ENCODE measurements around the gene OR8K5.
A peak's percentile ranks its signal among the peaks of the same experiment; 100 is the strongest.
"Not testable (repeated sequence)": the region's sequence is repeated elsewhere in the genome, so short reads cannot be mapped to it uniquely, and the experiment has no call there.

The OR8K5 gene, protein sequence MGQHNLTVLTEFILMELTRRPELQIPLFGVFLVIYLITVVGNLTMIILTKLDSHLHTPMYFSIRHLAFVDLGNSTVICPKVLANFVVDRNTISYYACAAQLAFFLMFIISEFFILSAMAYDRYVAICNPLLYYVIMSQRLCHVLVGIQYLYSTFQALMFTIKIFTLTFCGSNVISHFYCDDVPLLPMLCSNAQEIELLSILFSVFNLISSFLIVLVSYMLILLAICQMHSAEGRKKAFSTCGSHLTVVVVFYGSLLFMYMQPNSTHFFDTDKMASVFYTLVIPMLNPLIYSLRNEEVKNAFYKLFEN

DNA sequence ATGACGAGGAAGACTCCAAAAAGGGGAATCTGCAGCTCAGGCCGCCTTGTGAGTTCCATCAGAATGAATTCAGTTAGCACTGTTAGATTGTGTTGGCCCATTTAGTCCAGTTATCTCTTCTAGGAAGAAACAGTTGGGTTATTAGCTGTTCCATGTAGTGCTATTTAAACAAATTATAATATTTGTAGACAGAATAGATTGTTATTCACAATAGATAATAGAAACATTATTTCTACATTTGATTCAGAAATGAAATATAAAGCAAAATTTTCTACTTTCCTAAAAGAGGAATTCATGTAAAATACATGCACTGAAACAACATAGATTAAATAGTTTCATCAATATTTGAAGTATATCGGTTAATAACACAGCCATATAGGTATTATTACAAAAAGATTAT is at the start of gene OR8K5:
TSS of gene OR8K5 (minus strand) at position 101 of the 400 bp plus-strand sequence. CDS start at position 101, 0 bp downstream.
- no peaks in the 10 kb centered on the region for H3K4me1 ChIP-seq (ENCODE audit: control insufficient read depth in 1 of 2, insufficient read depth in 2 of 2, low read length in 2 of 2)
- H3K27ac ChIP-seq (ENCODE audit: low read length) = no peak within 1 kb of the TSS
- H3K4me3 ChIP-seq (ENCODE audit: low read depth in 1 of 2, low read length in 2 of 2) = no peak within 1 kb of the TSS
- peaks cover 0 to 6% of the 10 kb centered on the region in 2 donors for H3K9me3 ChIP-seq (ENCODE audit: control insufficient read depth in 1 of 2, low read length in 2 of 2)
- H3K36me3 ChIP-seq (ENCODE audit: control insufficient read depth in 1 of 2, insufficient read depth in 2 of 2, low read length in 2 of 2) = no peaks in the 10 kb centered on the region
- no peaks in the 10 kb centered on the region for H3K27me3 ChIP-seq (ENCODE audit: low read depth, low read length)

DNA sequence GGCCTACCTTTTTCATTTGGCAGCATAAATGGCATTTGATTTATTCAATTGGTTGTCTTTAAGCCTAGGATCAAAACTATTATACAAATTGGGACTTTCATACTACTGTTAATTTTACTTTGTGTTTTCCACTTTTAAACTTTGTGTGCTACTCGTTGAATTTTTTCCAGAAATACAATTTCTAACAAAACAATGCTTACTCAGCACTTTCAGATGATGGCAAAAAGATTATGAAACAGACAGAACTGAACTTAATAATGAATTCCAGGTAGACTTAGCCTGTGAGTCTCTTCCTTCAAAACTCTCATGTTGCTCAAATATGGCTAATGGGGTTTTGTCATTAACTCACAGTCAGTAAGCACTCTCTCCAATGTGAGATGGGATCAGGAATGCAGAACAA is 47.7 kb upstream of the OR8K5 start:
- Histone ChIP-seq H3K27me3 (ENCODE audit: low read depth, low read length) (no peaks in the 10 kb centered on the region), H3K27ac (ENCODE audit: low read length) (no peak overlapping the region), H3K4me3 (ENCODE audit: low read depth in 1 of 2, low read length in 2 of 2) (no peak overlapping the region), H3K36me3 (ENCODE audit: control insufficient read depth in 1 of 2, insufficient read depth in 2 of 2, low read length in 2 of 2) (no peaks in the 10 kb centered on the region), H3K4me1 (ENCODE audit: control insufficient read depth in 1 of 2, insufficient read depth in 2 of 2, low read length in 2 of 2) (no peaks in the 10 kb centered on the region), H3K9me3 (ENCODE audit: control insufficient read depth in 1 of 2, low read length in 2 of 2) (no peaks in the 10 kb centered on the region)

DNA sequence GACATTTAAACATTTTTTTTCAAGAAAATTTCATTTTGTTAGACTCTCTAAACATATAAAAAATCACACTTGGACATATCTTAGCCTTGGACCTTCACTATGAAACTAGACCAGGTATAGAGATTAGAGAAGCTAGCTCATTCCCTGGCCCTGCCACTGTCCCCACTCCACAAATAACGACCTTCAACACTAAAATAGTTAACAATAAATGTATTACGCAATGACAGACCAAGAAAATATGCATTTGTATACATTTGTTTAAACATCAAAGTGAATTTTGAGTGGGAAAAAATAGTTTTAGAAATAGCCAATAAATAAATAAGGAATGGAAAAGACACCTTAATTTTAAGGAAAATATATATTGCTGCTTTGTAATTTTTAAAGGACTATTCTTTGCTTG is 37.2 kb upstream of the OR8K5 start:
- no peak overlapping the region for H3K4me3 ChIP-seq (ENCODE audit: low read depth in 1 of 2, low read length in 2 of 2)
- no peaks in the 10 kb centered on the region for H3K27me3 ChIP-seq (ENCODE audit: low read depth, low read length)
- H3K36me3 ChIP-seq (ENCODE audit: control insufficient read depth in 1 of 2, insufficient read depth in 2 of 2, low read length in 2 of 2) = no peaks in the 10 kb centered on the region
- H3K4me1 ChIP-seq (ENCODE audit: control insufficient read depth in 1 of 2, insufficient read depth in 2 of 2, low read length in 2 of 2) = no peaks in the 10 kb centered on the region
- no peak overlapping the region for H3K27ac ChIP-seq (ENCODE audit: low read length)
- peaks cover 0 to 4% of the 10 kb centered on the region in 2 donors for H3K9me3 ChIP-seq (ENCODE audit: control insufficient read depth in 1 of 2, low read length in 2 of 2)

DNA sequence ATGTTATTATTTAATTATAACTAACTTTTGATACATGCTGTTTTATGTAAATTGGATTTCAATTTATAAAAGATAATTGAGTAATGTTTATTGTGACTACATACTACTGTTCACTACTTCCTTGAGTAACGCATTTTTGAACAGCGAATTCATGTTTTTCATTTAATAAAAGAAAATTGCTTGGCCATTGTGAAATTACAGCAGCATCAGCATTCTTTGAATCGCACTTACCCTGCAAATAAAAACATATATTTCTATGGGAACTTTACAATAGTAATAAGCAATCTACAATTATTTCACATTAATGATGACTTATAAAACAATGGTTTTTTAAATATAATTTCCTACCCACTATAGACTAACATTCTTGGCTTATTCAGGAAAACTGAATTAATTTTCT is 36.6 kb upstream of the OR8K5 start:
- Histone ChIP-seq H3K27me3 (ENCODE audit: low read depth, low read length) (no peaks in the 10 kb centered on the region), H3K9me3 (ENCODE audit: control insufficient read depth in 1 of 2, low read length in 2 of 2) (peaks cover 0 to 4% of the 10 kb centered on the region in 2 donors), H3K4me1 (ENCODE audit: control insufficient read depth in 1 of 2, insufficient read depth in 2 of 2, low read length in 2 of 2) (no peaks in the 10 kb centered on the region), H3K27ac (ENCODE audit: low read length) (no peak overlapping the region), H3K4me3 (ENCODE audit: low read depth in 1 of 2, low read length in 2 of 2) (no peak overlapping the region), H3K36me3 (ENCODE audit: control insufficient read depth in 1 of 2, insufficient read depth in 2 of 2, low read length in 2 of 2) (no peaks in the 10 kb centered on the region)

DNA sequence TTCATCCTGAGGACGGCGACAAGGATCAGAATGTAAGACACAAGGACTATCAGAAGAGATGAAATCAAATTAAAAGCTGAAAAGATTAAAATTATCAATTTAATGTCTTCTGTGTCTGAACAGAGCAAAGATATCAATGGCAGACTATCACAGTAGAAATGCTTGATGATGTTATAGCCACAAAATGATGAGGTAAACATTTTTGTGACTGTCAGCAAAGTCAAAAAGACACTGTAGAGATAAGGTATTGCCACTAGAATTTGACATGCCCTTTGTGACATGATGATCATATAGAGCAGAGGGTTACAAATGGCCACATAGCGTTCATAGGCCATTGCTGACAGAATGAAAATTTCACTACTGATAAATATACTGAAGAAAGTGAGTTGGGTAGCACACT is 28.5 kb upstream of the OR8K5 start:
- Histone ChIP-seq H3K27ac (ENCODE audit: low read length) (no peak overlapping the region), H3K36me3 (ENCODE audit: control insufficient read depth in 1 of 2, insufficient read depth in 2 of 2, low read length in 2 of 2) (no peaks in the 10 kb centered on the region), H3K27me3 (ENCODE audit: low read depth, low read length) (no peaks in the 10 kb centered on the region), H3K4me1 (ENCODE audit: control insufficient read depth in 1 of 2, insufficient read depth in 2 of 2, low read length in 2 of 2) (no peaks in the 10 kb centered on the region), H3K4me3 (ENCODE audit: low read depth in 1 of 2, low read length in 2 of 2) (no peak overlapping the region), H3K9me3 (ENCODE audit: control insufficient read depth in 1 of 2, low read length in 2 of 2) (peaks cover 0 to 4% of the 10 kb centered on the region in 2 donors)

DNA sequence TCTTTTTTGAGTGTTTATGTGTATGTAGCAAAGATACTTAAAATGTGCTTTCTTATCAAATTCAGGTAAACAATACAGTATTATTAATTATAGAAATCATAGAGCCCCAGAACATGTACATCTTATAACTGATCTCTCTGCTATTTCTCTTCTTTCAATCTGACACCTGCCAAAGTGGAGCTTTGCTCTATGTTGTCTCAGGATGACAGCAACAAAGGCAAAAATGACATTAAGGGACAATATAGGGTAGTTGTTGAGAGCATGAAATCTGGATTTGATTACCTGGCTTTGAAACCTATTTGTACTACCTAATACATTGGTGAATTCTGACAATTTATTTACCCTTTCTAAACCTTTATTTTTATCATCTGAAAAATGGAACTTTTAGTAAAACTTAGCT is 23.3 kb upstream of the OR8K5 start:
- H3K4me3 ChIP-seq (ENCODE audit: low read depth in 1 of 2, low read length in 2 of 2) = no peak overlapping the region

DNA sequence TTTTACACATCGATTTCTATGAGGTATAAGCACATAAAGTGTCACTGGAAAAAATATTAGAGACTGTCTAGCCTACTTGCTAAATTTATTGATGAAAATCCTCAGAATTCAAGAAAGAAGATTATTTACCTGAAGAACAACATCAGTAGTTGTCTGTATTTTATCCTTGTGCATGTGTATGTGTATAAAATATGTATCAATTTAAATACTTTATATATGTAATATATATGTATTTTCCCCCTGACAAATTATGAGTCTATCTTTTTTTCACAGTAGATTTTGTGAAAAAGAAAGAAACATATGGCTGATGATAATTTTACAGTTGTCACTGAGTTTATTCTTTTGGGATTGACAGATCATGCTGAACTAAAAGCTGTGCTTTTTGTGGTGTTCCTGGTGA is 16.2 kb upstream of the OR8K5 start, which contains the start of gene OR5J2:
TSS of gene OR5J2 (plus strand) at position 301 of the 400 bp plus-strand sequence. CDS start at position 301, 0 bp downstream.
- Histone ChIP-seq H3K36me3 (ENCODE audit: control insufficient read depth in 1 of 2, insufficient read depth in 2 of 2, low read length in 2 of 2) (no peaks in the 10 kb centered on the region), H3K27me3 (ENCODE audit: low read depth, low read length) (no peaks in the 10 kb centered on the region), H3K4me1 (ENCODE audit: control insufficient read depth in 1 of 2, insufficient read depth in 2 of 2, low read length in 2 of 2) (no peaks in the 10 kb centered on the region), H3K4me3 (ENCODE audit: low read depth in 1 of 2, low read length in 2 of 2) (no peak within 1 kb of the TSS), H3K9me3 (ENCODE audit: control insufficient read depth in 1 of 2, low read length in 2 of 2) (peaks cover 0 to 9% of the 10 kb centered on the region in 2 donors), H3K27ac (ENCODE audit: low read length) (no peak within 1 kb of the TSS)

More for the DNA sequence above, 23.3 kb upstream of the OR8K5 start:
- Histone ChIP-seq H3K36me3 (ENCODE audit: control insufficient read depth in 1 of 2, insufficient read depth in 2 of 2, low read length in 2 of 2) (no peaks in the 10 kb centered on the region), H3K27me3 (ENCODE audit: low read depth, low read length) (no peaks in the 10 kb centered on the region), H3K9me3 (ENCODE audit: control insufficient read depth in 1 of 2, low read length in 2 of 2) (peaks cover 0 to 13% of the 10 kb centered on the region in 2 donors), H3K27ac (ENCODE audit: low read length) (no peak overlapping the region), H3K4me1 (ENCODE audit: control insufficient read depth in 1 of 2, insufficient read depth in 2 of 2, low read length in 2 of 2) (no peaks in the 10 kb centered on the region)

DNA sequence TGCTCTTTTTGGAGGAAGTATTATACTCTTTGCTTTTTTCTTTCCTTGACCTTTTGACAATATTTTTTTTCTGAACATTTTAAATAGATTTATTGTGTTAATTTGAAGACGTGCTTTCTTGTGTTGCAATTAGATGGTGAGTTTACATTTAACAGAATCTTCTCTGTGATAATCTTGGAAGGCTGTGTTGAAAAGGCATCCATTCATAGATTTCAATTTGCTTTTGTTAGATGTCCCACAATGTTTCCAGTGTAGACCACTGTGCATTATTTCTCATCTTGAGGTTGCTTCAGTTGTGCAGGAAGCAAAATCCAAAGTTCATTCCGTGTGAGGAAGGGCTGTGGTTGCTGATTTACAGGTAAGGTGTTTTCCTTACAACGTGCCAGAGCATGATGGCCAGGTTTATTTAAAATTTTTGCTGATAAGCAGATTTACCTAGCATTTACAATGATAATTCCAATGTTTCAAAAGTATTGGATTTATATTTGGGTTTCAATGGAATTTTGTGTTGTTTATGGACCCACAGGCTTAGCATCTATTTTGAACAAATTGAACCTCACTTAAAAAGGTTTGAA is 12.2 kb upstream of the OR8K5 start:
- H3K27ac ChIP-seq (ENCODE audit: low read length) = no peak overlapping the region
- no peaks in the 10 kb centered on the region for H3K4me1 ChIP-seq (ENCODE audit: control insufficient read depth in 1 of 2, insufficient read depth in 2 of 2, low read length in 2 of 2)
- no peaks in the 10 kb centered on the region for H3K27me3 ChIP-seq (ENCODE audit: low read depth, low read length)
- H3K4me3 ChIP-seq (ENCODE audit: low read depth in 1 of 2, low read length in 2 of 2) = no peak overlapping the region
- H3K9me3 ChIP-seq (ENCODE audit: control insufficient read depth in 1 of 2, low read length in 2 of 2) = no peaks in the 10 kb centered on the region
- no peaks in the 10 kb centered on the region for H3K36me3 ChIP-seq (ENCODE audit: control insufficient read depth in 1 of 2, insufficient read depth in 2 of 2, low read length in 2 of 2)

DNA sequence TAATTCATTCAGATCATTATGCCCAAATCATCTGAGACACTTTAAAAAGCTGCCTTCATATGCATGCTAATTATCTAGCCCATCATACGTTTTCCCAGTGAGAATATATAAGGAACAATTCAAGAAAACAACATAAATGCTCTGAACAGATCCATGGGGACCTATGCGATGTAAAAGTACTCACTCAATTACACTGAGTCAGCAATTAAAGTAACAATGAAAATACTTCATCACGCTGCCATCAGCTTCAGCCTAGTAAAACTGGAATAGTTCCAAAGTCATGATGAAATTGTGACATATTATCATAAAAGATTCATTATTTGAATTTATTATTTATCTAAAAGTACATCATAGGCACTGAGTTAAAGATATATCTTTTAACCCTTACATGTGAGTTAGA is 3.7 kb upstream of the OR8K5 start:
- Histone ChIP-seq H3K9me3 (ENCODE audit: control insufficient read depth in 1 of 2, low read length in 2 of 2) (no peaks in the 10 kb centered on the region), H3K36me3 (ENCODE audit: control insufficient read depth in 1 of 2, insufficient read depth in 2 of 2, low read length in 2 of 2) (no peaks in the 10 kb centered on the region), H3K27ac (ENCODE audit: low read length) (no peak overlapping the region), H3K4me1 (ENCODE audit: control insufficient read depth in 1 of 2, insufficient read depth in 2 of 2, low read length in 2 of 2) (no peaks in the 10 kb centered on the region), H3K4me3 (ENCODE audit: low read depth in 1 of 2, low read length in 2 of 2) (no peak overlapping the region), H3K27me3 (ENCODE audit: low read depth, low read length) (no peaks in the 10 kb centered on the region)

DNA sequence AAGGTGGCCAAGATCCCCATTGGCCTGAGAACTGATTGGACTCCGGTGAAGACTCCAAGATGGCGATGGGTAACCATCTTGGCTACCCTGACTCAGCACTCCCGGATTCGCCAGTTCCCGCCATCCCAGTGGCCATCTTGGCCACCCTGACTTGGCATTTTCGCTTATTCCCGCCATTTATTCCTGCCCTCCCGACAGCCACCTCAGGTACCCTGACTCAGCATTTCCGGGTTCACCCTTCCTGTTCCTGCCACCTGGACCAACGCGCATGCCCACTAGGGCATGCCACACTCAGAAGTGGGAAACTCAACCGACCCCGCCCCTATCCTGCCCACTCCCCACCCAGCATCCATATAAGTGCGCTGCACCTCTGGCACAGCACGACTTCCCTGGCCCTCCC is 7.8 kb downstream of the OR8K5 start:
- Histone ChIP-seq H3K4me3 (ENCODE audit: low read depth in 1 of 2, low read length in 2 of 2) (peak overlapping the region in 1 of 2 donors; percentile 2), H3K27ac (ENCODE audit: low read length) (no peak overlapping the region), H3K9me3 (ENCODE audit: control insufficient read depth in 1 of 2, low read length in 2 of 2) (peaks cover 0 to 17% of the 10 kb centered on the region in 2 donors), H3K4me1 (ENCODE audit: control insufficient read depth in 1 of 2, insufficient read depth in 2 of 2, low read length in 2 of 2) (no peaks in the 10 kb centered on the region), H3K27me3 (ENCODE audit: low read depth, low read length) (no peaks in the 10 kb centered on the region), H3K36me3 (ENCODE audit: control insufficient read depth in 1 of 2, insufficient read depth in 2 of 2, low read length in 2 of 2) (no peaks in the 10 kb centered on the region)

DNA sequence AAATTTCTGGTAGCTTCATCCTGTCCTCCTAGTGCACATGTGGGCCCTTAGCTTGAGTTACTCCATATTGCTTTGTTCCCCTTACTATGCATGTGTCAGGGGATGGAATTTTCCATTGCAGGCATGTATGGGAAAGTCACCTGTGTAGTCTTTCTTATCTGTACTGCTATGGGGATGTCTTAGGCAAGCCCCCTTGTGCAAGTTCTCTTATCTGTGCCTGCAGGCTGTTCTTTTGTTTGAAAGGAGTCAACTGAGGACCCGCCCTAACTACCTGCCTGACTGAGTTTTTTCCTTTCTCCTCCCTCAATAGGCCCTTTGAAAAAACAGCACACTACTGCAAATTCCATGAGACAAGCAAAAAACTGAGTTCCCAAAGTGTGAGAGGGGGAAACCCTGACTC is 8.7 kb downstream of the OR8K5 start:
- Histone ChIP-seq H3K27ac (ENCODE audit: low read length) (no peak overlapping the region), H3K27me3 (ENCODE audit: low read depth, low read length) (no peaks in the 10 kb centered on the region), H3K36me3 (ENCODE audit: control insufficient read depth in 1 of 2, insufficient read depth in 2 of 2, low read length in 2 of 2) (no peaks in the 10 kb centered on the region), H3K4me3 (ENCODE audit: low read depth in 1 of 2, low read length in 2 of 2) (no peak overlapping the region), H3K4me1 (ENCODE audit: control insufficient read depth in 1 of 2, insufficient read depth in 2 of 2, low read length in 2 of 2) (no peaks in the 10 kb centered on the region), H3K9me3 (ENCODE audit: control insufficient read depth in 1 of 2, low read length in 2 of 2) (peaks cover 0 to 17% of the 10 kb centered on the region in 2 donors)

DNA sequence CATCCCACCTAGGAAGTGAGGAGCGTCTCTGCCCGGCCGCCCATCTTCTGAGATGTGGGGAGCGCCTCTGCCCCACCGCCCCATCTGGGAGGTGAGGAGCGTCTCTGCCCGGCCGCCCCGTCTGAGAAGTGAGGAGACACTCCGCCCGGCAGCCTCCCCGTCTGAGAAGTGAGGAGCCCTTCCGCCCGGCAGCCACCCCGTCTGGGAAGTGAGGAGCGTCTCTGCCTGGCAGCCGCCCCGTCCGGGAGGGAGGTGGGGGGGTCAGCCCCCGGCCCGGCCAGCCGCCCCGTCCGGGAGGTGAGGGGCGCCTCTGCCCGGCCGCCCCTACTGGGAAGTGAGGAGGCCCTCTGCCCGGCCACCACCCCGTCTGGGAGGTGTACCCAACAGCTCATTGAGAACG is 16.4 kb downstream of the OR8K5 start:
- not testable (repeated sequence) for H3K27ac ChIP-seq (ENCODE audit: low read length); H3K9me3 ChIP-seq (ENCODE audit: control insufficient read depth in 1 of 2, low read length in 2 of 2)

More for the DNA sequence above, 16.4 kb downstream of the OR8K5 start:
- not testable (repeated sequence) for H3K27me3 ChIP-seq (ENCODE audit: low read depth, low read length); H3K36me3 ChIP-seq (ENCODE audit: control insufficient read depth in 1 of 2, insufficient read depth in 2 of 2, low read length in 2 of 2); H3K4me3 ChIP-seq (ENCODE audit: low read depth in 1 of 2, low read length in 2 of 2); H3K4me1 ChIP-seq (ENCODE audit: control insufficient read depth in 1 of 2, insufficient read depth in 2 of 2, low read length in 2 of 2)

Measured in muscle layer of duodenum (tissue), 2 donors.